Stimulated activated CD4-positive, alpha-beta T cell treated with anti-CD3 and anti-CD28 coated beads, TNF-alpha, amount 100 ng/mL, for 4 hours (primary cell): ENCODE results near the gene CFAP44.
"Not testable (repeated sequence)": the region's sequence is repeated elsewhere in the genome, so short reads cannot be mapped to it uniquely, and the experiment has no call there.

Experiments used
- DNase-seq, 3 experiments: peaks; one replicate each; pipeline ENCODE4 v3.0.0-alpha.2; 2020; ENCODE audit warnings: low read depth in 3 of 3

The CFAP44 gene

GRCh38 chr3:113441051-113441770 lies at the start of gene CFAP44:
CFAP44 (minus strand) TSS chr3:113441493; CDS start chr3:113433664, 7,829 bp downstream.
- DNase-seq: peak in 2 of 3 experiments; percentile 8 to 14

- DNase-seq: no peak
These were observed 43.9 kb upstream of the CFAP44 start for GRCh38 chr3:113485161-113485609.

DNA sequence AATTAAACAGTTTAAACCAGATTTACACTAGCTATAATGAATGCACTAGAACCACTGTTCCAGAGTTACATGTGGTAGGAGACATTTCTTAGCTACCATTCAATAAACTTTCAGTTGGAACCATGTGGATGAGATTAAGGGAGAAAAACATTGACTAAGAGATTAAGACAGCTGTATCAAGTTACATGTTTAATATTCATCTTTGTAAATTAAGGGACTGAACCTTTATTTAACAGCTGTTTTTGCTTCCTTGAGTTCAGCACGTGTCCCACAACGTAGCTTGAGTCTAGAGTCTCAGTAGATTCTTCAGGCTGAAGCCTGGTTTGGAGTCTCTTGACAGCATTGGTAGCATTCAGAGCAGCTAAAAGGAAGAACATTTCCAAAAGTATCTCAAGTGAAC lies 27.2 kb upstream of the CFAP44 start:
- DNase-seq: no peak

DNA sequence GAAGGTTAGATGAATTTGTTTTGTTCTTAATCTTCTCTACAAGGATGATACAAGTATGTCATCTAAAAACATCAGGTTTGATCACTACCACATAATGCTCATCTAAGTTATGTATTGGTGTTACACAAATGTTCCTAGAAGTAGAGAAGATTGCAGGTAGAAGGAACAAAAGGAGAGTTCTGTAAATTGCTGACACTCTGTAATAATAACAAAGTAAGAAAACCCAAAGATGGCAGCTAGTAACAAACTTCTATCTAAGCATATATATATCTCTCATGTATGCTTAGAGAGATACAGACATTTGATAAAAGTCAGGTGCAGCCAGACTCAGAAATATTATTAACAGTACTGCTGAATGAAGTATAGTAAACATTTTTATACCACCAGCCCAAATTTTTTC lies 20.2 kb upstream of the CFAP44 start:
- no peak for DNase-seq

GRCh38 chr3:113458554-113458953 lies 17.3 kb upstream of the CFAP44 start:
- not testable (repeated sequence) for DNase-seq

DNA sequence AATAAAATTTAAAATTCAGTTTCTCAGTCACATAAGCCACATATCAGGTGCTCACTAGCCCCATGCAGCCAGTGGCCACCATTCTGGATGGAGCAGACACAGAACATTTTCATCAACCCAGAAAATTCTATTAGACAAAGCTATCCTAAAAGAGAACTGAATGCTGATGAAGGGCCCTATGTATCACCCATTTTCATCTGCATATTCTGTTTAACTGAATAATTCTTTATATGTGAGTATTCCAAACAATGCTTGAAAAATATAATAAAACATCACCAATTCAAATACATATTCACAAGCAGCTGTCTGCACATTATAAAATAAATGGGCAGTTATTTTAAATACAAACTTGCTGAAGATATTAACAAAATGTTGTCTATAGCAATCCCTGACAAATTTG lies 14.2 kb upstream of the CFAP44 start:
- DNase-seq: no peak

- no peak for DNase-seq
These were observed 13.3 kb upstream of the CFAP44 start for GRCh38 chr3:113454630-113455029.

GRCh38 chr3:113454057-113454456 lies 12.8 kb upstream of the CFAP44 start:
- DNase-seq: no peak

- DNase-seq: no peak
These were observed 9.6 kb upstream of the CFAP44 start for GRCh38 chr3:113450911-113451310.

GRCh38 chr3:113439606-113440005 lies 1.7 kb downstream of the CFAP44 start:
- no peak for DNase-seq

GRCh38 chr3:113438224-113438623 lies 3.1 kb downstream of the CFAP44 start:
- DNase-seq: no peak

- DNase-seq: no peak
These were observed 3.9 kb downstream of the CFAP44 start for GRCh38 chr3:113437411-113437810.

DNA sequence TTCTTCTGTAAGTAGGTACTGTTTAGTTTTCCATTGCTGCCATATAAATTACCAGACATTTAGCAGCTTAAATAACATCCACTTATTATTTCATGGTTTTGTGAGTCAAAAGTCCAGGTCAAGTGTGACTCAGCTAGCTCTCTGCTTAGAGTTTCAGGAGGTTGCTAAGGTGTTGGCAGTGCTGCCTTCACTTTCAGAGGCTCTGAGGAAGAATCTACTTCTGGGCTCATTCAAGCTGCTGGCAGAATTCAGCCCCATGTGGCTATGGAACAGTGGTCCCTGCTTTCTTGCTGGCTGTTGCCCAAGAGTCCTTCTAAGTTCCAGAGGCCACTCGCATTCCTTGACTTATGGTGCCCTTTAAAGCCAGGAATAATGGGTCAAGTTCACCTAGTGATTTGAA lies 4.5 kb downstream of the CFAP44 start:
- no peak for DNase-seq

DNA sequence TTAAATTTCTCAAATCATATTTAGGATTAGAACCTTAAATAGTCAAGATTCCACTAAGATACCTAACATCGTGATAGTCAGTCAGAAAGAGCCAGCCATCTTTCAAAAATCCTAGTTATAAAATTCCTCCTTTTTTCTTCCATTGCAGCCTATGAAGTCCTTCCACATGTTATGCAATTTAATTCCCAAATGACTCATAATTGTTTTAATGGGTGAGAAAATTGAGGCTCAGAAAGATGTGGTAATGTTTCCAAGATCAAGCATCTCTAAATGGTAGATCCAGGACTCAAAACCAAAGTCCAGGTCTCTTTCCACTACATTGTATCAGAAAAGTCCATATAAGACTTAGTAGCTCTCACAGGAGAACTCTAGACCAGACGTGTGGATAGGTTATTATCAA lies 9.5 kb downstream of the CFAP44 start:
- no peak for DNase-seq

DNA sequence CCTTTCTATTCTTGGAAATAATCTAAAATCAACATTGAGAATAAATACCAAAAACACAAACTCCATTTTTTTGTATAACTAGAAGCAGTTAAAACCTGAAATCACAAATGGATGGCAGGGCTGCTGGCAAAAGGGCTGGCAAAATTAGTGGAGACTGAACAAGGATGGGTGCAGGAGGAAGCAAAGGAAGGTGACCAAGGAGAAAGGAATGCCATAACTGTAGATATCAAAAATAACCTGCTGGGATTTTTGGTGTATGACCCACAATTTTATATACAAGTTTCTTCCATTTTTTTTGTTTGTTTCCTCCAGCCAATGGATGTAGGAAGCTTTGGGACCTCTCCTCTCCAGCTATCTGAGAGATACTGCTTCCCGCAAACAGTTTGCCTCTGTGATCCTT lies 12.7 kb downstream of the CFAP44 start:
- no peak for DNase-seq

- no peak for DNase-seq
These were observed 17.6 kb downstream of the CFAP44 start for GRCh38 chr3:113423699-113424098.

DNA sequence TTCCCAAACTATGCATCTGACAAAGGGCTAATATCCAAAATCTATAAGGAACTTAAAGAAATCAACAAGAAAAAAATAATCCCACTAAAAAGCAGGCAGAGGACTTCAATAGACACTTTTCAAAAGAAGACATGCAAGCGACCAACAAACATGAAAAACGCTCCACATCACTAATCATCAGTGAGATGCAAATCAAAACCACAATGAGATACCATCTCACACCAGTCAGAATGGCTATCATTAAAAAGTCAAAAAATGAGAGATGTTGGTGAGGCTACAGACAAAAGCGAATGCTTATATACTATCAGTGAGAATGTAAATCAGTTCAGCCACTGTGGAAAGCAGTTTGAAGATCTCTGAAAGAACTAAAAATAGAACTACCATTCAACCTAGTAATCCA lies 20.2 kb downstream of the CFAP44 start:
- no peak for DNase-seq

DNA sequence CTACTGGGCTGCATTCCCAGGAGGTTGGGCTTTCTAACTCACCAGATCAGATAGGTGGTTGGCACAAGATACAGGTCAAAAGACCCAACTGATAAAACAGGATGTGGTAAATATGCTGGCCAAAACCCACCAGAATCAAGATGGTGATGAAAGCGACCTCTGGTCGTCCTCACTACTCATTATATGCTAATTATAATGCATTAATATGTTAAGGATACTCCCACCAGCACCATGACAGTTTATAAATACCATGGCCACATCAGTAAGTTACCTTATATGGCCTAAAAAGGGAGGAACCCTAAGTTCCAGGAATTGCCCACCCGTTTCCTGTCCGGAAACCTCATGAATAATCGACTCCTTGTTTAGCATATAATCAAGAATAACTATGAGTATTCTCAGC lies 31.6 kb downstream of the CFAP44 start:
- no peak for DNase-seq

DNA sequence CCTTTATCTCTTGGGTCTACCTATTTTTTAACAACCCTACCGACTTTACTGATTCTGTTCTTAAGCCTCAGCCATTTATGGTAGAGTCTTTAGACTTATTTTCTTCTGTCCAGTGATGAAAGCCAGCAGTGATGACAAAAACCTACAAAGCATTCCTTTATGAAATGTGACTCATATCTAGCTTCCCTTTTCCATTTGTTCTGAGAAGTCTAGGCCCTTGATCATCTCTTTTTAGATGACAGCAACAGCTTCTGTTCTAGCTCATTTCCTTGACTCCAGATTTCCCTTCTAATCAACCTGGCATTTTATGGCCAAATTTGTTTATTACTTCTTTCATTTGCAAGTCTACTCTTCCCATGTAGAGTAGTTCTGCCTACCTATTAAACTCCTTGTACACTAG lies 36.1 kb downstream of the CFAP44 start:
- no peak for DNase-seq

DNA sequence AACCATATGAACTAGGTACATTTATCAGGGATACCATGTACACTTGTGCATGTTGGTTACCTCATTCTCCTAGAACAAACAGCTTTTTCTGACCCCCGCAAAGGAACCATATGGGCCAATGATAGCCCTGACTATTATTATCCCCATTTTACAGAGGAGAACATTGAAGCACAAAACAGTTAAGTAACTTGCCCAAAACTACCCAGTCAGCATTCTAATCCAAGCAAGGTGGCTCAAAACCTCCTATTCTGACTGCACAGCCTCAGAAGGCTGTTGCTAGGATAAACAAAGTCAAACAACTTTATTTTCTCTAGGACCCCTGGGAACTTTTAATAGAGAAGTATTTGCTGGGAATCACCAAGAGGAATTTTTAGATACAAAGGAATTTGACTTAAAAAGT lies 36.7 kb downstream of the CFAP44 start:
- DNase-seq: no peak
